MCF 10A (cell line): ENCODE measurements around the gene TMEM161A. TPM values are rescaled to one million over a fixed set of nuclear protein-coding genes. Genes with fewer than 3 reads are reported as not detected.

Experiments used
- BruUV-seq: library from RNA; stranded (reverse); fragments of 400-500 nt; replicated peaks from 2 replicates; lab custom pipeline; 2021; lab: Mats Ljungman, UMichigan
- CTCF ChIA-PET: fragments of 300-600 bp; sonication (Branson Sonifier 250); formaldehyde crosslinking; extraction: SDS; loops from one replicate; lab custom pipeline; 2021; ENCODE audit warnings: antibody characterized with exemption, inconsistent platforms; lab: Yijun Ruan, JAX
- POLR2A ChIA-PET: fragments of 300-600, 350-650 bp; sonication (Branson Sonifier 250); formaldehyde crosslinking; extraction: SDS; loops from one replicate; lab custom pipeline; 2020; ENCODE audit warnings: antibody characterized with exemption, inconsistent platforms; lab: Yijun Ruan, JAX
- DNase-seq: peaks from one replicate; pipeline ENCODE4 v3.0.0-alpha.2; 2018; ENCODE audit not compliant: unreplicated experiment
- H3K27ac Mint-ChIP-seq: one replicate; pipeline ENCODE4 v1.8.0; 2022; ENCODE audit warnings: mild to moderate bottlenecking, low read depth, mixed read lengths; ENCODE audit not compliant: unreplicated experiment
- H3K27me3 Mint-ChIP-seq: one replicate; pipeline ENCODE4 v1.8.0; 2022; ENCODE audit warnings: mixed read lengths; ENCODE audit not compliant: insufficient read depth, unreplicated experiment
- H3K36me3 Mint-ChIP-seq: one replicate; pipeline ENCODE4 v1.8.0; 2022; ENCODE audit warnings: mild to moderate bottlenecking, moderate library complexity, mixed read lengths; ENCODE audit not compliant: insufficient read depth, unreplicated experiment
- H3K4me1 Mint-ChIP-seq: one replicate; pipeline ENCODE4 v1.8.0; 2022; ENCODE audit warnings: mixed read lengths; ENCODE audit not compliant: insufficient read depth, unreplicated experiment
- H3K4me3 Mint-ChIP-seq: one replicate; pipeline ENCODE4 v1.8.0; 2022; ENCODE audit warnings: mild to moderate bottlenecking, moderate library complexity, mixed read lengths; ENCODE audit not compliant: unreplicated experiment
- H3K9me3 Mint-ChIP-seq: one replicate; pipeline ENCODE4 v1.8.0; 2022; ENCODE audit warnings: mixed read lengths; ENCODE audit not compliant: unreplicated experiment
- intact Hi-C: fragments of 100-400 bp; cut with micrococcal nuclease; formaldehyde crosslinking; loops from 2 replicates; pipeline ENCODE4 v1.14.1; 2022
- total RNA-seq: library from RNA; stranded (reverse); gene quantifications from 2 replicates; pipeline ENCODE4 v1.2.3, GENCODE V29; 2022
- TF ChIP-seq, protein P1 (sequence below): fragments of 200-600 bp; IDR thresholded peaks from one replicate; pipeline ENCODE4 v1.8.0; 2022; ENCODE audit warnings: antibody characterized with exemption, mild to moderate bottlenecking; ENCODE audit not compliant: unreplicated experiment

Gene TMEM161A
- total RNA-seq, 1 experiment from 2014 or later = 34.8 TPM

DNA sequence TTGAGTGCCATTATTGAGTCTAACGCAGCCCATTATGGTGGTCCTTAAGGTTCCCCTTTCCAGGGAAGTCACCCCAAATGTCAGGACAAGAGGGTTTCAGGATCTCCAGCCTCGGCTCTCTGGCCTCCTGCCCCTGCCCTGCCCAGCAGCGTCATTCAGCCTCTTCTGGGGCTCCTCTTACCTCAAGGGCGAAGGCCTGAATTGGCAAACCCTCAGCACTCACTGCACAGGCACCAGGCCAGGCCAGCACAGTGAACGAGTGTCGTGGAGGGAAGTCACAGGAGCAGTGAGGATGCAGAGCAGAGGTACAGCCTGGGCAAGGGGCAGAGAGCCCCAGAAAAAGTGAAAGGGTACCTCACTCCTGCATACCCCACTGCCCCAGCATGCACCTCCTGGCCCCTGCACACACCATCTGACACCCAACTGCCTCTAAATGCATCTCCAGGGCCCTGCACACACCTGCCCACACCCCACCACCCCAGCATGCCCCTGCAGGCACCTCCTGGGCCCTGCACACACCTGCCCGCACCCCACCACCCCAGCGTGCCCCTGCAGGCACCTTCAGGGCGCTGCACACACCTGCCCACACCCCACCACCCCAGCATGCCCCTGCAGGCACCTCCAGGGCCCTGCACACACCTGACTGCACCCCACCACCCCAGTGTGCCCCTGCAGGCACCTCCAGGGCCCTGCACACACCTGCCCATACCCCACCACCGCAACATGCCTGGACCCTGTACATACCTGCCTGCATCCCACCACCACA, 54.7 kb downstream of the TMEM161A start:
- ChIA-PET POLR2A (no interaction called here), CTCF (no interaction called here)
- Mint-ChIP-seq H3K27ac (no peak overlapping the region), H3K36me3 (no peaks in the 10 kb centered on the region), H3K27me3 (no peaks in the 10 kb centered on the region), H3K4me3 (no peak overlapping the region), H3K9me3 (no peaks in the 10 kb centered on the region), H3K4me1 (no peaks in the 10 kb centered on the region)
- BruUV-seq = no TSS peak
- no peak for DNase-seq
- intact Hi-C loops = no loop called here
- TF ChIP-seq, protein P1, sequence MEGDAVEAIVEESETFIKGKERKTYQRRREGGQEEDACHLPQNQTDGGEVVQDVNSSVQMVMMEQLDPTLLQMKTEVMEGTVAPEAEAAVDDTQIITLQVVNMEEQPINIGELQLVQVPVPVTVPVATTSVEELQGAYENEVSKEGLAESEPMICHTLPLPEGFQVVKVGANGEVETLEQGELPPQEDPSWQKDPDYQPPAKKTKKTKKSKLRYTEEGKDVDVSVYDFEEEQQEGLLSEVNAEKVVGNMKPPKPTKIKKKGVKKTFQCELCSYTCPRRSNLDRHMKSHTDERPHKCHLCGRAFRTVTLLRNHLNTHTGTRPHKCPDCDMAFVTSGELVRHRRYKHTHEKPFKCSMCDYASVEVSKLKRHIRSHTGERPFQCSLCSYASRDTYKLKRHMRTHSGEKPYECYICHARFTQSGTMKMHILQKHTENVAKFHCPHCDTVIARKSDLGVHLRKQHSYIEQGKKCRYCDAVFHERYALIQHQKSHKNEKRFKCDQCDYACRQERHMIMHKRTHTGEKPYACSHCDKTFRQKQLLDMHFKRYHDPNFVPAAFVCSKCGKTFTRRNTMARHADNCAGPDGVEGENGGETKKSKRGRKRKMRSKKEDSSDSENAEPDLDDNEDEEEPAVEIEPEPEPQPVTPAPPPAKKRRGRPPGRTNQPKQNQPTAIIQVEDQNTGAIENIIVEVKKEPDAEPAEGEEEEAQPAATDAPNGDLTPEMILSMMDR = no peak

DNA sequence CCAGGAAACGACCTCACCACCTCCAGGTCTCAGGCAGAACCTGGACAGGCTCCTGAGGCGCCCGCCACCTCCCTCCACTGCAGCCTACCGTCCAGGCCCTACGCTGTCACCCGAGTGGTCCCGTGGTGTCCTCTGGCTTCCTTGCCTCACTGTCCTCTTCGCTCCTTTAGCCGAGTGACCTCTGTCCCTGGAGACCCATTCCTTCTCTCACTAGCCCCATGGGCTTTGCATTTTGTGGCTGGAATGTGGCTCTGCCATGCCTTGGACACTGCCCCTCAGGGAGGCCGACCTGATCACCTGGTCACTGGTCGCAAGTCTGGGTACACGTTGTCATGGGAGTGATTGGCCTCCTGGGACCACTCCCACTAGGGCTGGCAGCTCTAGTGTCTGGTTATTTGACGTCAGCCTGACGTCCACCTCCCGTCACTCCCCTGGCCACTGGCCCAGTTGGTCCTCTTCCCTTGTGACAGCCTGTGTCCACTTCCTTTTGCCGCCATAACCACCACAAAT, 56.6 kb downstream of the TMEM161A start:
- BruUV-seq = no TSS peak
- no peaks in the 10 kb centered on the region for H3K36me3 Mint-ChIP-seq
- POLR2A ChIA-PET = no interaction called here
- H3K27me3 Mint-ChIP-seq = no peaks in the 10 kb centered on the region
- H3K4me3 Mint-ChIP-seq = no peak overlapping the region
- no peaks in the 10 kb centered on the region for H3K9me3 Mint-ChIP-seq
- CTCF ChIA-PET = no interaction called here
- TF ChIP-seq, protein P1 = no peak
- intact Hi-C loops = no loop called here
- H3K4me1 Mint-ChIP-seq = no peaks in the 10 kb centered on the region
- no peak overlapping the region for H3K27ac Mint-ChIP-seq
- DNase-seq = no peak

DNA sequence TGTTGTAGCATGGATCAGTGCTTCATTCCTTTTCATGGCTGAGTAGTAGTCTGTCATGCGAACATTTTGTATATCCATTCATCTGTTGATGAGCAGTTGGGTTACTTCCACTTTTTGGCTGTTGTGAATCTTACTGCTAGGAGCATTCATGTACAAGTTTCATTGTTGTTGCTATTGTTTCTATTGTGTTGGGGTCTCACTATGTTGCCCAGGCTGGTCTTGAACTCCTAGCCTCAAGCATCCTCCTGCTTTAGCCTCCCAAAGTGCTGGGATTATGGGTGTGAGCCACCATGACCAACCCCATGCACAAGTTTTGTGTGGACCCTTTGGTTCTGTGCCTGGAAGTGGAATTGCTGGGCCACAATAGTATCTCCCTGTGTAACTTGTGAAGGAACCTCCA, 58.7 kb downstream of the TMEM161A start:
- Mint-ChIP-seq H3K4me1 (no peaks in the 10 kb centered on the region), H3K27me3 (no peaks in the 10 kb centered on the region), H3K27ac (no peak overlapping the region), H3K9me3 (no peaks in the 10 kb centered on the region), H3K4me3 (no peak overlapping the region), H3K36me3 (no peaks in the 10 kb centered on the region)
- TF ChIP-seq, protein P1 = no peak
- ChIA-PET CTCF (interaction anchor here (1.0 kb wide), 1 partner anchor 13 kb away, joined by 3 read pairs; no protein-coding TSS in a partner anchor), POLR2A (no interaction called here)
- BruUV-seq = no TSS peak
- intact Hi-C loops = no loop called here
- DNase-seq = no peak

DNA sequence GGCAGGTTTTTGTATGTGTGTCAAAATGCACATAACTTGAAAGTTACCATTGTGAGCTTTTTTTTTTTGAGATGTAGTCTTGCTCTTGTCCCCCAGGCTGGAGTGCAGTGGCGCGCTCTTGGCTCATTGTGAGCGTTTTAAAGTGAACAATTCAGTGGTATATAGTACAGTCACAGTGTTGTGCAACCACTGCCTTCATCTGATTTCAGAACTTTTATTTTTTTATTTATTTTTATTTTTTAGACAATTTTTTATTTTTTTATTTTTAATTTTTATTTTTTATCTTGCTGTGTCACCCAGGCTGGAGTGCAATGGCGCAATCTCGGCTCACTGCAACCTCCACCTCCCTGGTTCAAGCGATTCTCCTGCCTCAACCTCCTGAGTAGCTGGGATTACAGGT, 59.5 kb downstream of the TMEM161A start:
- DNase-seq = no peak
- TF ChIP-seq, protein P1 = no peak
- no peak overlapping the region for H3K27ac Mint-ChIP-seq
- no peaks in the 10 kb centered on the region for H3K4me1 Mint-ChIP-seq
- H3K9me3 Mint-ChIP-seq = no peaks in the 10 kb centered on the region
- no peak overlapping the region for H3K4me3 Mint-ChIP-seq
- intact Hi-C loops = no loop called here
- no peaks in the 10 kb centered on the region for H3K36me3 Mint-ChIP-seq
- CTCF ChIA-PET = interaction anchor here (1.0 kb wide), 1 partner anchor 25 kb away, joined by 3 read pairs; no protein-coding TSS in a partner anchor
- no TSS peak for BruUV-seq
- POLR2A ChIA-PET = no interaction called here
- H3K27me3 Mint-ChIP-seq = no peaks in the 10 kb centered on the region
